Measurements from ENCODE around the gene ABHD17B.

- TF ChIP-seq CTCF (conservative IDR thresholded peaks at IDR 0.05) (no peak), EZH2 (IDR thresholded peaks at IDR 0.05; ENCODE audit: low read depth) (no peak)
Observed at GRCh38 chr9:71910650-71911060, 338 bp downstream of the ABHD17B start.
